Heart right ventricle (tissue), 16 donors: Measurements from ENCODE around the gene USP2. TPM values are rescaled to one million over a fixed set of nuclear protein-coding genes. Genes with fewer than 3 reads are reported as not detected.

Source experiments
- ATAC-seq, 8 donors: fragments of 200-7000 bp; cut with Tn5 transposase; one replicate each; pipeline ENCODE4 v1.9.1; 2020; ENCODE audit warnings: mild to moderate bottlenecking in 8 of 8, moderate library complexity in 8 of 8, moderate number of reproducible peaks in 1 of 8
- DNase-seq, 2 donors: peaks; one replicate each; pipeline ENCODE4 v3.0.0-alpha.2; 2020
- H3K27ac ChIP-seq, 10 donors: fragments of 200-600 bp; sonication (generic) in 2 of 10; one replicate each; pipeline versions ENCODE4 v1.5.0 to v1.8.0; 2020 to 2022; ENCODE audit warnings: mild to moderate bottlenecking in 3 of 10
- H3K27me3 ChIP-seq, 7 donors: fragments of 200-600 bp; one replicate each; pipeline ENCODE4 v1.8.0; 2021 to 2022; ENCODE audit warnings: mild to moderate bottlenecking in 2 of 7
- H3K36me3 ChIP-seq, 9 donors: fragments of 200-600 bp; sonication (generic) in 1 of 9; one replicate each; pipeline versions ENCODE4 v1.5.0 to v1.8.0; 2020 to 2022; ENCODE audit warnings: mild to moderate bottlenecking in 2 of 9
- H3K4me1 ChIP-seq, 9 donors: fragments of 200-600 bp; sonication (generic) in 1 of 9; one replicate each; pipeline versions ENCODE4 v1.5.0 to v1.8.0; 2020 to 2022; ENCODE audit warnings: mild to moderate bottlenecking in 4 of 9
- H3K4me3 ChIP-seq, 10 donors: fragments of 200-600 bp; sonication (generic) in 2 of 10; one replicate each; pipeline versions ENCODE4 v1.5.0 to v1.8.0; 2020 to 2022; ENCODE audit warnings: mild to moderate bottlenecking in 7 of 10, moderate library complexity in 2 of 10
- H3K9me3 ChIP-seq, 11 donors: fragments of 200-600 bp in 10 of 11; sonication (generic) in 2 of 11; one replicate each; pipeline versions ENCODE4 v1.5.0 to v1.8.0; 2013 to 2022; ENCODE audit warnings: mild to moderate bottlenecking in 2 of 11, control low read depth in 1 of 11, moderate library complexity in 1 of 11
- WGBS, 2 donors: extraction: QIAGEN DNeasy Blood & Tissue Kit; methylation state at CpG; one replicate each; pipeline ENCODE4 v1.1.7; 2013; ENCODE audit warnings: inconsistent platforms in 1 of 2; 5-methylcytosine and 5-hydroxymethylcytosine counted together
- intact Hi-C, 10 donors: fragments of 100-400 bp; cut with DNase I; formaldehyde crosslinking; loops; one replicate each; pipeline versions ENCODE4 v1.11.1 to v1.14.2; 2022
- polyA plus RNA-seq, 2 donors: library from polyadenylated mRNA; stranded (reverse); fragments of 200-250 nt; gene quantifications; one replicate each; pipeline ENCODE4 v1.2.3, GENCODE V29; 2013
- total RNA-seq, 10 donors: library from RNA; stranded (reverse); fragmentation: NEBNext Ultra II Directional in 3 of 10; extraction: Animal tissue kit (Norgen Biotek cat#: 25700) in 3 of 10; gene quantifications; one replicate each; pipeline versions ENCODE4 v1.2.1 to v1.2.4, GENCODE V29; 2021 to 2023
- TF ChIP-seq, protein P1 (sequence below), 9 donors: fragments of 200-600 bp; sonication (generic) in 2 of 9; IDR thresholded peaks; one replicate each; pipeline versions ENCODE4 v1.5.0 to v1.8.0; 2021 to 2022; ENCODE audit warnings: antibody characterized with exemption in 9 of 9, mild to moderate bottlenecking in 5 of 9, moderate library complexity in 1 of 9
- donor health status: Arrhythmogenic right ventricular cardiomyopathy.
- donor health status: ischemic (EF 13 %, LVEDD 7.1; RV severe dilation, severe dysfunction).
- donor health status: healthy with polysubstance abuse.
- donor health status: DM: no; HTN: yes; CAD: no.
- donor health status: DM: no; HTN: no; CAD: no.
- donor health status: ischemic (EF 25% LVEDD 6.9; RV normal size, moderate dysfunction).
- donor health status: ischemic (EF 25% LVEDD 5.7; RV mildly dilated, moderate dysfunction).
- donor health status: healthy.
- donor health status: DM: yes; HTN: yes; CAD: no.
- donor health status: Ischemic cardiomyopathy.
- donor health status: ischemic (EF 35%, LVEDD 5.7; RV mildly dilated, moderate dysfunction).
- donor health status: nonischemic (EF 11% LVEDD 7.7; RV severe dilation, severe dysfunction).
- donor health status: DM: yes; HTN: yes; CAD: no.
- donor health status: PGD.
- donor health status: ischemic (EF 29% LVEDD 5.4; RV normal size, mild dysfunction).
- donor health status: nonischemic (EF 23%, LVEDD 6.1; RV moderate dilation, normal function).

Gene USP2
- total and polyA plus RNA-seq, 12 donors: 42.0 to 183 (median 130) TPM

DNA sequence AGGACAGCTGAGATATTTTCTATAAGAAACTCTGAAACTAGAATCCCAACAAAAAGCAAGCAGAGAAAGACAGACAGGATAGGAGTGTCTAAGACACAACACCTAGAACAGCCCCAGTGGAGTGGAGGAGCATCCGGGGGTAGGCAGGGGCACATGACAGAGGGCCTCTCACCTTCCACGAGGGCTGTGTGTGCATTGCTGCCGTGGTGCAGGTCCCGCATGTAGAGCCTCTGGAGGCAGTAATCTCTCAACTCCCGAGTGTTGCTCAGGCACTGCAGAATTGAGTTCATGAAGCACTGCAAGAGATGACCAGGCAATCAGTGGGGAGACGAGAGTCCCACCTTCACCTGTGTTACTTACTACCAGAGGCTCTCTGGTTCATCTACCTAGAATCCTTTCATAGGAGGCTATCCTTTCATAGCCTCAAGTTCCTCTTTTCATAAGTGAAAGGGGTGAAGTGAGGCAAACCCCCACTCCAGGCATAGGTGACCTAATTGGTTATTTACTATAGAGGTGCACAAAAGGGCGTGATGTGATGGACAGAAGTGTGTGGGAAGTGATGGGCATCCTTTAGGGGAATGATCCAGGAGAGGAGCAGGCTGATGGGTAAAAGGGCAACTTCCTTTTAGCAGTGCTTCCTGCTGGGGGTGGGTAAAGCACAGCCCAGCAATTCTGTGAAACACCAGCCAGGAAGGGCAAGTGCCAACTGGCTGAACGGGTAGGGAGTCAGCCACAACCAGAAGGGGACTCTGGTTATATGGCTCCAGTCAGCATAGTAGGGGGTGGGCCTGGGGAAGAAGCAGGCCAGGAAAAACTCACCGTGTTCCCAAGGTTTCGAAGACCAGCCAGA lies 21.9 kb downstream of the USP2 start:
- ATAC-seq: no peak

DNA sequence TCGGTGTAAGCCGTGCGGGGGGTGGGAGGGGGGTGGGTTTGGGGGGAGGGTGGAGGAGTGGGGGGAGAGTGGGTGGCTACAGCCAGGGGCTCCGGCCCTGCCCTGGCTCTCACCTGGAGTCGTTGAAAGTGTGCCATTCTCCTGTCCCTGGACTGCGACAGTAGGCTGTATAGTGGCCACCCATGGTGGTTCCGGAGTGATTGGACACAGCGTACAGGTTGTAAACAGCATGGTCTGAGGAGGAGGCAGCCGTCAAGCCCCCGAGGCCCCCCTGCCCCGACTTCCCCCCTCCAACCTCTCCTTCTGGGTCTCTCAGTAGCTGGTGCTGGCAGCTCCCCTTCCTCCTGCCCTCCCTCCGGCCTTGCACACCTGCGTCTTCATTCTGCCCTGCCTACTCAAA lies 24.4 kb downstream of the USP2 start:
- Histone ChIP-seq H3K9me3 (no peaks in the 10 kb centered on the region), H3K4me1 (peaks cover 19 to 77% (median 41%) of the 10 kb centered on the region in 9 donors), H3K27ac (peak overlapping the region; percentile 27 to 98 (median 66)), H3K36me3 (peaks cover 0 to 41% (median 7%) of the 10 kb centered on the region in 9 donors), H3K4me3 (peak overlapping the region in 9 of 10 donors; percentile 37 to 63 (median 59)), H3K27me3 (peaks cover 0 to 10% (median 0%) of the 10 kb centered on the region in 7 donors)
- 29 to 31% methylated on average over 13 of the region's 13 CpGs for WGBS, 2 donors
- DNase-seq: no peak
- TF ChIP-seq, protein P1, sequence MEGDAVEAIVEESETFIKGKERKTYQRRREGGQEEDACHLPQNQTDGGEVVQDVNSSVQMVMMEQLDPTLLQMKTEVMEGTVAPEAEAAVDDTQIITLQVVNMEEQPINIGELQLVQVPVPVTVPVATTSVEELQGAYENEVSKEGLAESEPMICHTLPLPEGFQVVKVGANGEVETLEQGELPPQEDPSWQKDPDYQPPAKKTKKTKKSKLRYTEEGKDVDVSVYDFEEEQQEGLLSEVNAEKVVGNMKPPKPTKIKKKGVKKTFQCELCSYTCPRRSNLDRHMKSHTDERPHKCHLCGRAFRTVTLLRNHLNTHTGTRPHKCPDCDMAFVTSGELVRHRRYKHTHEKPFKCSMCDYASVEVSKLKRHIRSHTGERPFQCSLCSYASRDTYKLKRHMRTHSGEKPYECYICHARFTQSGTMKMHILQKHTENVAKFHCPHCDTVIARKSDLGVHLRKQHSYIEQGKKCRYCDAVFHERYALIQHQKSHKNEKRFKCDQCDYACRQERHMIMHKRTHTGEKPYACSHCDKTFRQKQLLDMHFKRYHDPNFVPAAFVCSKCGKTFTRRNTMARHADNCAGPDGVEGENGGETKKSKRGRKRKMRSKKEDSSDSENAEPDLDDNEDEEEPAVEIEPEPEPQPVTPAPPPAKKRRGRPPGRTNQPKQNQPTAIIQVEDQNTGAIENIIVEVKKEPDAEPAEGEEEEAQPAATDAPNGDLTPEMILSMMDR (IDR thresholded peaks at IDR 0.05): no peak
- intact Hi-C loops: loop anchor here in 9 of 10 donors (1.0 to 10.0 kb wide), 6 partner anchors 14 to 120 kb away; partner anchors contain the start of gene USP2 (in 1 of the 9)
- ATAC-seq: no peak

More for the DNA sequence above, 21.9 kb downstream of the USP2 start:
- Histone ChIP-seq H3K9me3 (no peaks in the 10 kb centered on the region), H3K4me1 (peaks cover 15 to 78% (median 29%) of the 10 kb centered on the region in 9 donors), H3K4me3 (peak overlapping the region in 1 of 10 donors; percentile 17), H3K36me3 (peaks cover 0 to 41% (median 7%) of the 10 kb centered on the region in 9 donors), H3K27me3 (peaks cover 0 to 34% (median 0%) of the 10 kb centered on the region in 7 donors), H3K27ac (peak overlapping the region in 8 of 10 donors; percentile 80 to 98 (median 92))
- no peak for DNase-seq
- 53 to 67% methylated on average over 10 of the region's 10 CpGs for WGBS, 2 donors
- TF ChIP-seq, protein P1 (IDR thresholded peaks at IDR 0.05): no peak
- intact Hi-C loops: loop anchor here in 7 of 10 donors (5.0 to 10.0 kb wide), 3 partner anchors 113 to 118 kb away; no protein-coding TSS in a partner anchor

DNA sequence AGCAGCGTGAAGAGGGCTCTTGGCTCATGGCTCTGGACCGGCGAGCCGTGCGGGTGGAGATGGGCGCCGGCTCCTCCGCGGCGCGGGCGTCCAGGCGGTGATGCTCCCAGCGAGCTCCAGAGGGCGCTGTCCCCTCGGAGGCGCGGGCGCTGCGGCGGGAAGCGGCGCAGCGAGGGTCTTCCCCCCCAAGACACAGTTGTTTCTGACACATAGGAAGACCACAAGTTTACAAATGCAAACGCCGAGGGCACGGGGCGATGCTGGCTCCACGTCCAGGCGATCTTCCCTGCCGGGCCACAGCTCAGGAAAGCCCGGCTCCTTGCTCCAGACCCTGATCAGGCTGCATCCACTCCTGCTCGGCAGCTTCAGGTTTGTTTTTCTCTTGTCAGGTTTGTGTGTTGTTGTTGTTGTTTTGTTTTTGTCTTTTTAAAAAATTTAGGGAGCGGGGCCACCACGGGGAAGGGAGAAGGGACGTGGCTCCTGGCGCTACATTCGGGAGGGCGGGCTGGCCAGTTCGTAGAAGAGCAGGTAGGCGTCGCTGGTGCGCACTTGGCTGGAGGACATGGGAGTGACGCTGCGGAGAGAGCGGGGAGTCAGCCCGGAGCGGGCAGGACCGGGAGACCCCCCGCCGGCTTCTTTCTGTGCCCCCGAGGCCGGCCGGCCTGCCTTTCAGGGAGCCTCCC lies 25.0 kb downstream of the USP2 start:
- TF ChIP-seq, protein P1 (IDR thresholded peaks at IDR 0.05): peak; percentile 70 to 93 (median 86)
- WGBS, 2 donors: 1 to 3% methylated on average over 48 to 54 of the region's 54 CpGs
- Histone ChIP-seq H3K27me3 (peaks cover 0 to 7% (median 0%) of the 10 kb centered on the region in 7 donors), H3K4me1 (peaks cover 19 to 73% (median 42%) of the 10 kb centered on the region in 9 donors), H3K9me3 (no peaks in the 10 kb centered on the region), H3K27ac (peak overlapping the region; percentile 27 to 98 (median 66)), H3K36me3 (peaks cover 0 to 41% (median 7%) of the 10 kb centered on the region in 9 donors), H3K4me3 (peak overlapping the region; percentile 36 to 63 (median 58))
- DNase-seq (peak; percentile 81 to 84), ATAC-seq (peak; percentile 66 to 86 (median 76))
- intact Hi-C loops: loop anchor here in 9 of 10 donors (1.0 to 10.0 kb wide), 8 partner anchors 15 to 121 kb away; partner anchors contain the start of gene USP2 (in 1 of the 9)
